GM10266 (cell line): ENCODE data around the gene ASCC3.
"Not testable (repeated sequence)": the region's sequence is repeated elsewhere in the genome, so short reads cannot be mapped to it uniquely, and the experiment has no call there.

Experiments
- DNase-seq: peaks from one replicate; pipeline ENCODE4 v3.0.0; 2012; ENCODE audit errors: extremely low spot score
- TF ChIP-seq, protein P1 (sequence below): IDR thresholded peaks from 2 replicates; pipeline ENCODE4 v1.5.1; 2012; ENCODE audit warnings: mild to moderate bottlenecking, low read depth; ENCODE audit not compliant: control insufficient read depth, insufficient read depth; ENCODE audit errors: missing control alignments

Gene ASCC3

DNA sequence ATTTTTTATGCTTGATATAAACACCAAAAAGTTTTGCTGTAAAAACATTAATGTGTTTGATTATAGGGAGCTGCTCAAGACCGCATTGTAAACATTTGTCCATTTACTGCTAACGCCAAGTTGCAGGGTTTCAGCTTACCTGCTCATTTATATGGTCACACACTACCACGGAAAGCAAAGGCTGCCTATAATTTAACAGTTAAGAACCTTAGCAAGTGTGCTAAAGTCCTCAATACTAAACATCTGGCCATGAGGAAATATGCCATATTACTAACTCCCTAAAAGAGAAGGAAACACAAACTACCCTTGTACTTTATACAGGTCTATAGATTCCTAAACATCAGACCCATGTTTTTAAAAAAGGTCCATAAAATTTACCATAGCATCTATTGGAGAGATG is 129.5 kb downstream of the ASCC3 start:
- DNase-seq = no peak
- TF ChIP-seq, protein P1, sequence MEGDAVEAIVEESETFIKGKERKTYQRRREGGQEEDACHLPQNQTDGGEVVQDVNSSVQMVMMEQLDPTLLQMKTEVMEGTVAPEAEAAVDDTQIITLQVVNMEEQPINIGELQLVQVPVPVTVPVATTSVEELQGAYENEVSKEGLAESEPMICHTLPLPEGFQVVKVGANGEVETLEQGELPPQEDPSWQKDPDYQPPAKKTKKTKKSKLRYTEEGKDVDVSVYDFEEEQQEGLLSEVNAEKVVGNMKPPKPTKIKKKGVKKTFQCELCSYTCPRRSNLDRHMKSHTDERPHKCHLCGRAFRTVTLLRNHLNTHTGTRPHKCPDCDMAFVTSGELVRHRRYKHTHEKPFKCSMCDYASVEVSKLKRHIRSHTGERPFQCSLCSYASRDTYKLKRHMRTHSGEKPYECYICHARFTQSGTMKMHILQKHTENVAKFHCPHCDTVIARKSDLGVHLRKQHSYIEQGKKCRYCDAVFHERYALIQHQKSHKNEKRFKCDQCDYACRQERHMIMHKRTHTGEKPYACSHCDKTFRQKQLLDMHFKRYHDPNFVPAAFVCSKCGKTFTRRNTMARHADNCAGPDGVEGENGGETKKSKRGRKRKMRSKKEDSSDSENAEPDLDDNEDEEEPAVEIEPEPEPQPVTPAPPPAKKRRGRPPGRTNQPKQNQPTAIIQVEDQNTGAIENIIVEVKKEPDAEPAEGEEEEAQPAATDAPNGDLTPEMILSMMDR = no peak

DNA sequence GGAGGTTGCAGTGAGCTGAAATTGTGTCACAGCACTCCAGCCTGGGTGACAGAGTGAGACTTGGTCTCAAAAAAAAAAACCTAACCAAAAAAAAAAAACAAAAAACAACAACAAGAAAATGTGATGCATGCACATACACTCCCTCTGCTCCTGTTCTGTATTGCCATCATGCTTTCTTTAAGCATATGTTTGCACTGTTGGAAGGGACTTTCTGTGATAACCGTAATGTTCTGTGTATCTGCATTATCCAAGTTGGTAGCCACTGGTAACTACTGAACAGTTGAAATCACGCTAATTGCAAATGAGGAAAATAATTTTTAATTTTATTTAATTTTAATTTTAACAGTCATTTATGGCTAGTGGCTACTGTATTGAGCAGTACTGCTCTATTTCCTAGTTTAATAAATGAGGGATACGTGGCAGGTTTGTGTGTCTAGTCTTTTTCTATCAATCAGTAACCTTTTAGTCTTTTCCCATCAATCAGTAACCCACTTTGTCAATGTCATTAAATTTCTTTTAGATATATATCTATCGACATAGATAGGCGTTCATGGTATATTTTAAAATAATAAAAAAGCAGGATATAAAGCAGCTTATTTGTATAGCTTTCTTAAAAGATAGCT is 135.6 kb downstream of the ASCC3 start:
- no peak for DNase-seq
- TF ChIP-seq, protein P1 = no peak

DNA sequence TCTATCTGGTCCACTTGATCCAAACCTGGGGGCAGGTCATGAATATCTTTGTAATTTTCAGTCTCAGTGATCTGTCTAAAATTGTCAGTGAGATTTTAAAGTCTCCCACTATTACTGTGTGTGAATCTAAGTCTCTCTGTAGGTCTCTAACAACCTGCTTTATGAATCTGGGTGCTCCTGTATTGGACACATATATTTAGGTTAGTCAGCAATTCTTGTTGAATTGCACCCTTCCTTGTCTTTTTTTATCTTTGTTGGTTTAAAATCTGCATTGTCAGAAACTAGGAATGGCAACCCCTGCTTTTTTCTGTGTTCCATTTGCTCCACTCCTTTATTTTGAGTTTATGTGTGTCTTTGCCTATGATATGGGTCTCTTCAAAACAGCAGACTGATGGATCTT is 140.7 kb downstream of the ASCC3 start:
- DNase-seq = no peak
- TF ChIP-seq, protein P1 = no peak

DNA sequence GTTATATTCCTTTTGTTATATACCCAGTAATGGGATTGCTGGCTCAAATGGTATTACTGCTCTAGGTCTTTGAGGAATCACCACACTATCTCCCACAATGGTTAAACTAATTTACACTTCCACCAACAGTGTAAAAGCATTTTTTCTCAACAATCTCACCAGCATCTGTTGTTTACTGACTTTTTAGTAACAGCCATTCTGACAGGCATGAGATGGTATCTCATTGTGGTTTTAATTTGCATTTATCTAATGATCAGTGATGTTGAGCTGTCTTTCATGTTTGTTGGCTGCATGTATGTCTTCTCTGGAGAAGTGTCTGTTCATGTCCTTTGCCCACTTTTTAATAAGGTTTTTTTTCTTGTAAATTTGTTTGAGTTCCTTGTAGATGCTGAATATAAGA is 143.4 kb downstream of the ASCC3 start:
- not testable (repeated sequence) for DNase-seq

DNA sequence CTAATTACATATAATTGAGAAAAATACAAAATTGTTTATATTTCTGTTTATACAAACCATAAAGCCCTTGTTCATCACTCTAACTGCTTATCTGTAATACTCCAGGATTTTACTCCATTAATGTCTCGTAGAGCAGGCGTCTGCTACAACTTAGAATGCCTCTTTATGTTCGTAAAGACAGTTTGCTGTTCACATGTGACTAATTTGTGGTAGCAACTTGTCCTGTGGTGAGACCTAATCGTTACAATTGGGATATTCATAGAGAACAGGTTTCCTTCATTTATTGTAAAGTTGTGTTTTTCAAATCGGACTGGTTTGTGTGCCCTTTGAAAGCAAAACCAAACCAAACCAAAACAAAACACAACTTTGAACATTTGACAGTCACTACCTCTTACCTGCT is 149.7 kb downstream of the ASCC3 start:
- TF ChIP-seq, protein P1 = no peak
- DNase-seq = no peak

DNA sequence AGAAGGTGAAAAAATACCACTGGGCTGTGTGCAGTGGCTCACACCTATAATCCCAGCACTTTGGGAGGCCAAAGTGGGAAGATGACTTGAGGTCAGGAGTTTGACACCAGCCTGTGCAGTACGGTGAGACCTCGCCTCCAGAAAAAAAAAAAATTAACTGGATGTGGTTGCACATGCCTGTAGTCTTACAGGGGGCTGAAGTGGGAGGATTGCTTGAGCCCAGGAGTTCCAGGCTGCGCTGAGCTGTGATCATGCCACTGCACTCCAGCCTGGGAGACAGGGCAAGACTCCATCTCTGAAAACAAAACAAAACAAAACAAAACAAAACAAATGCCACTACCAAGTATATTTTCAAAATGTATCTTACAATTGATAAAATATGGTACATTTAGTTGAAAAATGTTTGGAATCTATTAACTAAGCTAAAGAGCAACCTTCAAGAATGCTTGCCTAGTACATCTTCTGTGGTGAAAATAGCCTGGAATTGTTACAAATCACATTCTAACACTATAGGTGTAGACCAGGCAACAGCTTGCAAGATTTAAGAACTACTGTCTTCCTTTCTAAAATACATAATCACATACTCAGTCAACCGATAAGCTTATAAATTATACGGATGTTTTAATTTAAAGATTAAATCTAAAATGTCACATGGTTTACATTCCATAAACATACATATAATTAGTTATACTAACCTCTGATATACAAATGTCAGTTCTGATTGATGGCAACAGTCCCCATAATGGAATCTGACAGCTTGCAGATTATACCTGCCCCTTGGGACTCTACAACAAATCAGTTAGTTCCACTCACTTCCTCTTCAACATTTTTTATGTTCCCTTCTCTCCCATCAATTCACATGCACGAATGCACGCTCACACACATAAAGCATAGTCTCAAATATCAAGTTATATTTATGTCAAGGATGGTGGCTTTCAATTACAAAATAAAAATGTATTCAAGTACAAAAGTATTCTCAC is 150.8 kb downstream of the ASCC3 start:
- no peak for DNase-seq
- TF ChIP-seq, protein P1 = no peak

DNA sequence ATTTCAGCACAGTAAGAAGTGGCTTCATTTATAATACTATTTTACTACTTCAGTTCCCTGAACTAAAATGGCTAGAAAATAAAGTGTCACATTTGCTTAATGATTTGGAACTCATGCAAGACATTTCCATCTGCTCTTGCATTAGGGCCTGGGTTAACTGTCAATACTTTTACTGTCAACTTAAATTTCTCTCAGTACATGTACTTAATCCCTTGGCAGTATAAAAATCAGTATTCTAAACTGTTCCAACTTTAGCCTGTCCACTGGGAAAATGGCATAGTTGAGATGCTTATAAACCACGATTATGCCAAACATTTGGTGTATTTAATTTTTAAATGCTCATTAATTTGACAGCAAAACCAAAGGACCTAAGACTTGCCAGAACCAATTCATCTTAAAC is 154.5 kb downstream of the ASCC3 start:
- TF ChIP-seq, protein P1 = no peak
- DNase-seq = no peak
